Measurements from ENCODE around the gene GATA2.

GATA2 gene

GRCh38 chr3:128430301-128430700 lies 62.7 kb downstream of the GATA2 start:
- Histone ChIP-seq H3K36me3 (ENCODE audit: control insufficient read depth, insufficient read depth, low read length) (no peaks in the 10 kb centered on the region), H2AFZ (no peak overlapping the region), H3K9ac (no peak overlapping the region), H3K9me3 (ENCODE audit: control insufficient read depth, low read length) (no peaks in the 10 kb centered on the region), H3K4me1 (peaks cover 19% of the 10 kb centered on the region), H3K4me2 (ENCODE audit: low read length) (no peak overlapping the region), H3K27me3 (ENCODE audit: control insufficient read depth, insufficient read depth, low read length) (no peaks in the 10 kb centered on the region), H3K79me2 (no peaks in the 10 kb centered on the region), H3K4me3 (ENCODE audit: low read depth, low read length) (no peak overlapping the region), H3K27ac (no peak overlapping the region)
- no peak for TF ChIP-seq CTCF (IDR thresholded peaks at IDR 0.05)

GRCh38 chr3:128429751-128430150 lies 63.2 kb downstream of the GATA2 start:
- no peak overlapping the region for H3K27ac ChIP-seq
- no peaks in the 10 kb centered on the region for H3K27me3 ChIP-seq (ENCODE audit: control insufficient read depth, insufficient read depth, low read length)
- TF ChIP-seq CTCF (IDR thresholded peaks at IDR 0.05) = no peak
- H2AFZ ChIP-seq = no peak overlapping the region
- no peaks in the 10 kb centered on the region for H3K79me2 ChIP-seq
- H3K4me3 ChIP-seq (ENCODE audit: low read depth, low read length) = no peak overlapping the region
- no peaks in the 10 kb centered on the region for H3K9me3 ChIP-seq (ENCODE audit: control insufficient read depth, low read length)
- no peak overlapping the region for H3K4me2 ChIP-seq (ENCODE audit: low read length)
- H3K9ac ChIP-seq = no peak overlapping the region
- peaks cover 15% of the 10 kb centered on the region for H3K4me1 ChIP-seq
- H3K36me3 ChIP-seq (ENCODE audit: control insufficient read depth, insufficient read depth, low read length) = no peaks in the 10 kb centered on the region
